Activated T-helper 9 cell treated with anti-CD3 and anti-CD28 coated beads, Interleukin-2, amount 50 U/mL, for 16 hours (primary cell): ENCODE data around the gene ACTL10.
A peak's percentile ranks its signal among the peaks of the same experiment; 100 is the strongest.
"Not testable (repeated sequence)": the region's sequence is repeated elsewhere in the genome, so short reads cannot be mapped to it uniquely, and the experiment has no call there.

Experiments
- DNase-seq: peaks from one replicate; pipeline ENCODE4 v3.0.0-alpha.2; 2020; ENCODE audit warnings: low read depth

ACTL10 gene

GRCh38 chr20:33666293-33667244 is at the start of gene ACTL10:
Gene ACTL10 (plus strand): TSS chr20:33666943. CDS start chr20:33667498, 555 bp downstream.
- DNase-seq, result peak; percentile 70

- DNase-seq, result no peak
Measured at GRCh38 chr20:33621717-33622400, 44.9 kb upstream of the ACTL10 start.

- no peak for DNase-seq
Measured at GRCh38 chr20:33622705-33623365, 43.9 kb upstream of the ACTL10 start.

- no peak for DNase-seq
Measured at GRCh38 chr20:33624399-33624798, 42.3 kb upstream of the ACTL10 start.

- DNase-seq, result no peak
Measured at GRCh38 chr20:33626190-33626589, 40.6 kb upstream of the ACTL10 start.

GRCh38 chr20:33627577-33628216 is 39.0 kb upstream of the ACTL10 start:
- no peak for DNase-seq

- no peak for DNase-seq
Measured at GRCh38 chr20:33629533-33629932, 37.2 kb upstream of the ACTL10 start.

GRCh38 chr20:33629979-33630378 is 36.8 kb upstream of the ACTL10 start:
- no peak for DNase-seq

- DNase-seq, result no peak
Measured at GRCh38 chr20:33630507-33630906, 36.2 kb upstream of the ACTL10 start.

- DNase-seq, result not testable (repeated sequence)
Measured at GRCh38 chr20:33631910-33632309, 34.8 kb upstream of the ACTL10 start.

- no peak for DNase-seq
Measured at GRCh38 chr20:33635341-33635740, 31.4 kb upstream of the ACTL10 start.

- no peak for DNase-seq
Measured at GRCh38 chr20:33636776-33637175, 30.0 kb upstream of the ACTL10 start.

GRCh38 chr20:33640287-33640686 is 26.5 kb upstream of the ACTL10 start:
- DNase-seq, result no peak

- no peak for DNase-seq
Measured at GRCh38 chr20:33644313-33645071, 22.3 kb upstream of the ACTL10 start.

GRCh38 chr20:33645072-33645358 is 21.7 kb upstream of the ACTL10 start:
- no peak for DNase-seq

- no peak for DNase-seq
Measured at GRCh38 chr20:33645396-33645795, 21.3 kb upstream of the ACTL10 start.

GRCh38 chr20:33646191-33646590 is 20.6 kb upstream of the ACTL10 start:
- no peak for DNase-seq

GRCh38 chr20:33646959-33647602 is 19.7 kb upstream of the ACTL10 start:
- not testable (repeated sequence) for DNase-seq

GRCh38 chr20:33647603-33648395 is 18.9 kb upstream of the ACTL10 start:
- DNase-seq, result no peak

- DNase-seq, result no peak
Measured at GRCh38 chr20:33648396-33649004, 18.2 kb upstream of the ACTL10 start.
